GM20000 (cell line): ENCODE data around the gene FRMD4A.

Experiments used
- DNase-seq: peaks from one replicate; pipeline ENCODE4 v3.0.0; 2012; ENCODE audit warnings: low spot score
- CTCF ChIP-seq: IDR thresholded peaks from 2 replicates; pipeline ENCODE4 v1.5.1; 2012; ENCODE audit warnings: mild to moderate bottlenecking, control low read depth; ENCODE audit errors: extremely low read depth, missing control alignments

Gene FRMD4A

GRCh38 chr10:13806419-13806818 lies 524.3 kb downstream of the FRMD4A start:
- TF ChIP-seq CTCF = no peak
- DNase-seq = no peak

- TF ChIP-seq CTCF = no peak
- no peak for DNase-seq
Measured at GRCh38 chr10:13803566-13804554, 526.9 kb downstream of the FRMD4A start.

- DNase-seq = no peak
- TF ChIP-seq CTCF = no peak
Measured at GRCh38 chr10:13801907-13802288, 528.8 kb downstream of the FRMD4A start.

- no peak for DNase-seq
Measured at GRCh38 chr10:13801156-13801906, 529.4 kb downstream of the FRMD4A start.

GRCh38 chr10:13797164-13797563 lies 533.6 kb downstream of the FRMD4A start:
- no peak for TF ChIP-seq CTCF
- no peak for DNase-seq

More at GRCh38 chr10:13801156-13801906, 529.4 kb downstream of the FRMD4A start:
- no peak for TF ChIP-seq CTCF

GRCh38 chr10:13795653-13796555 lies 534.8 kb downstream of the FRMD4A start:
- no peak for TF ChIP-seq CTCF
- no peak for DNase-seq
